A673 (cell line): ENCODE data around the gene ZBTB16. TPM values are rescaled to one million over a fixed set of nuclear protein-coding genes. Genes with fewer than 3 reads are reported as not detected.
"Not testable (repeated sequence)": the region's sequence is repeated elsewhere in the genome, so short reads cannot be mapped to it uniquely, and the experiment has no call there.

Source experiments
- BruUV-seq: library from RNA; stranded (reverse); fragments of 400-500 nt; replicated peaks from 2 replicates; lab custom pipeline; 2021; lab: Mats Ljungman, UMichigan
- CTCF ChIA-PET: fragments of 300-600 bp; sonication (Branson Sonifier 250); formaldehyde crosslinking; loops from one replicate; lab custom pipeline; 2022; ENCODE audit warnings: antibody characterized with exemption; lab: Charles Lee
- POLR2A ChIA-PET: fragments of 300-600 bp; sonication (Branson Sonifier 250); formaldehyde crosslinking; loops from one replicate; lab custom pipeline; 2022; ENCODE audit warnings: antibody characterized with exemption; ENCODE audit not compliant: low non-redundant PET; lab: Charles Lee
- DNase-seq: peaks from one replicate; pipeline ENCODE4 v3.0.0-alpha.2; 2015; ENCODE audit warnings: low spot score
- H3K27ac ChIP-seq: fragments of 200-600 bp; sonication (generic); 2 replicates; pipeline ENCODE4 v1.5.1; 2016; ENCODE audit warnings: mixed run types, low read depth, mild to moderate bottlenecking, mixed read lengths, antibody characterized with exemption, low read length; ENCODE audit not compliant: poor library complexity, severe bottlenecking
- H3K27me3 ChIP-seq: fragments of 200-600 bp; sonication (generic); replicated peaks from 2 replicates; pipeline ENCODE4 v1.6.1; 2017; ENCODE audit warnings: mixed run types, low read depth, mild to moderate bottlenecking, mixed read lengths, antibody characterized with exemption, low read length; ENCODE audit not compliant: insufficient read depth, poor library complexity
- H3K36me3 ChIP-seq: fragments of 200-600 bp; sonication (generic); 2 replicates; pipeline ENCODE4 v1.6.1; 2016; ENCODE audit warnings: mixed run types, mild to moderate bottlenecking, mixed read lengths, antibody characterized with exemption, low read length; ENCODE audit not compliant: insufficient read depth, poor library complexity, severe bottlenecking
- H3K4me1 ChIP-seq: fragments of 200-600 bp; sonication (generic); 2 replicates; pipeline ENCODE4 v1.6.1; 2017; ENCODE audit warnings: mixed run types, mild to moderate bottlenecking, mixed read lengths, antibody characterized with exemption, low read length; ENCODE audit not compliant: insufficient read depth, poor library complexity, severe bottlenecking
- H3K4me3 ChIP-seq: fragments of 200-600 bp; sonication (generic); 2 replicates; pipeline ENCODE4 v1.5.1; 2016; ENCODE audit warnings: low read depth, mixed run types, mild to moderate bottlenecking, mixed read lengths, low read length; ENCODE audit not compliant: poor library complexity, severe bottlenecking
- H3K9me3 ChIP-seq: fragments of 200-600 bp; sonication (generic); 2 replicates; pipeline ENCODE4 v1.6.1; 2016; ENCODE audit warnings: mixed run types, low read depth, mild to moderate bottlenecking, mixed read lengths, antibody characterized with exemption, low read length; ENCODE audit not compliant: poor library complexity, severe bottlenecking
- EZH2 ChIP-seq: fragments of 200-600 bp; sonication (generic); IDR thresholded peaks from 2 replicates; pipeline ENCODE4 v1.6.1; 2017; ENCODE audit warnings: borderline replicate concordance, low read depth, mild to moderate bottlenecking, mixed read lengths, antibody characterized with exemption, low read length; ENCODE audit not compliant: poor library complexity, severe bottlenecking
- intact Hi-C: fragments of 100-400 bp; cut with micrococcal nuclease; formaldehyde crosslinking; loops from one replicate; pipeline ENCODE4 v1.10.0; 2022; ENCODE audit not compliant: unreplicated experiment
- total RNA-seq: library from RNA; stranded (reverse); gene quantifications from 2 replicates; pipeline ENCODE4 v1.2.3, GENCODE V29; 2021
- TF ChIP-seq, protein P1 (sequence below): fragments of 300-800, 200-600 bp; sonication (generic); conservative IDR thresholded peaks from 2 replicates; pipeline ENCODE4 v1.5.1; 2017; ENCODE audit warnings: low read depth, mild to moderate bottlenecking, antibody characterized with exemption, low read length, moderate library complexity, mixed read lengths

Gene ZBTB16
- total RNA-seq, 1 experiment from 2014 or later: 12.0 TPM

DNA sequence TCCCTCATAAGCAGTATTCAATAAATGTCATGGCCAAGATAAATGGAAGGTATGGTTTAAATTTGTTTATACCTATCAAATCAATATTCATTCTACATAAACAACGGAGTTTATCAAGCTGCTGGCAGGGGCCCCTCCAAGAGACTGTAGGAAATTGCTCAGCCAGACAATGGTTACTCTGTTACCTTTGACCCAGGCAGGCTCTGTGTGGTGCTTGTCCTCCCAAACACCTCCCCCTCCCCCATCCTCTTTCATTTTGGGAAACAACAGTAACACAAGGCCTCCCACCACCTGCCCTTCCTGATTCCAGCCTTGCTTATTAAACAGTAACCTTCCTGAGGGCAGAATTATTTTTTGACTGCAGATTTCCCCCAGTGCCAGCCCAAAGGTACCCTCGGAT lies 10.5 kb upstream of the ZBTB16 start:
- Histone ChIP-seq H3K36me3 (no peaks in the 10 kb centered on the region), H3K4me1 (no peaks in the 10 kb centered on the region), H3K27ac (no peak overlapping the region), H3K9me3 (no peaks in the 10 kb centered on the region), H3K4me3 (no peak overlapping the region), H3K27me3 (no peaks in the 10 kb centered on the region)
- BruUV-seq: no TSS peak
- CTCF ChIA-PET: no interaction called here
- TF ChIP-seq, protein P1, sequence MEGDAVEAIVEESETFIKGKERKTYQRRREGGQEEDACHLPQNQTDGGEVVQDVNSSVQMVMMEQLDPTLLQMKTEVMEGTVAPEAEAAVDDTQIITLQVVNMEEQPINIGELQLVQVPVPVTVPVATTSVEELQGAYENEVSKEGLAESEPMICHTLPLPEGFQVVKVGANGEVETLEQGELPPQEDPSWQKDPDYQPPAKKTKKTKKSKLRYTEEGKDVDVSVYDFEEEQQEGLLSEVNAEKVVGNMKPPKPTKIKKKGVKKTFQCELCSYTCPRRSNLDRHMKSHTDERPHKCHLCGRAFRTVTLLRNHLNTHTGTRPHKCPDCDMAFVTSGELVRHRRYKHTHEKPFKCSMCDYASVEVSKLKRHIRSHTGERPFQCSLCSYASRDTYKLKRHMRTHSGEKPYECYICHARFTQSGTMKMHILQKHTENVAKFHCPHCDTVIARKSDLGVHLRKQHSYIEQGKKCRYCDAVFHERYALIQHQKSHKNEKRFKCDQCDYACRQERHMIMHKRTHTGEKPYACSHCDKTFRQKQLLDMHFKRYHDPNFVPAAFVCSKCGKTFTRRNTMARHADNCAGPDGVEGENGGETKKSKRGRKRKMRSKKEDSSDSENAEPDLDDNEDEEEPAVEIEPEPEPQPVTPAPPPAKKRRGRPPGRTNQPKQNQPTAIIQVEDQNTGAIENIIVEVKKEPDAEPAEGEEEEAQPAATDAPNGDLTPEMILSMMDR: no peak
- no peak for TF ChIP-seq EZH2
- no peak for DNase-seq
- POLR2A ChIA-PET: no interaction called here
- intact Hi-C loops: no loop called here

DNA sequence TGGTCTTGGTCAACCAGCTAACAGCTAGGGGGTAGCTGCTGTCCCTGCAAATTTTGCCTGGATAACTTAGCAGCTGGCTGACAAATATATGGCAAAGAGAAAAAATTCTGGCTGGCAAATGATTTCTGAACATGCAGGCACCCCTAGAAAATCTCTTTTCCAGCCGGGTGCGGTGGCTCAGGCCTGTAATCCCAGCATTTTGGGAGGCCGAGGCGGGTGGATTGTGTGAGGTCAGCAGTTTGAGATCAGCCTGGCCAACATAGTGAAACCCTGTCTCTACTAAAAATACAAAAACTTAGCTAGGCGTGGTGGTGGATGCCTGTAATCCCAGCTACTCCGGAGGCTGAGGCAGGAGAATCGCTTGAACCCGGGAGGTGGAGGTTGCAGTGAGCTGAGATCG lies 9.7 kb upstream of the ZBTB16 start:
- H3K9me3 ChIP-seq, H3K4me3 ChIP-seq, H3K27me3 ChIP-seq, H3K27ac ChIP-seq, H3K36me3 ChIP-seq, BruUV-seq, H3K4me1 ChIP-seq, intact Hi-C loops, DNase-seq, CTCF ChIA-PET, POLR2A ChIA-PET: not testable (repeated sequence)

DNA sequence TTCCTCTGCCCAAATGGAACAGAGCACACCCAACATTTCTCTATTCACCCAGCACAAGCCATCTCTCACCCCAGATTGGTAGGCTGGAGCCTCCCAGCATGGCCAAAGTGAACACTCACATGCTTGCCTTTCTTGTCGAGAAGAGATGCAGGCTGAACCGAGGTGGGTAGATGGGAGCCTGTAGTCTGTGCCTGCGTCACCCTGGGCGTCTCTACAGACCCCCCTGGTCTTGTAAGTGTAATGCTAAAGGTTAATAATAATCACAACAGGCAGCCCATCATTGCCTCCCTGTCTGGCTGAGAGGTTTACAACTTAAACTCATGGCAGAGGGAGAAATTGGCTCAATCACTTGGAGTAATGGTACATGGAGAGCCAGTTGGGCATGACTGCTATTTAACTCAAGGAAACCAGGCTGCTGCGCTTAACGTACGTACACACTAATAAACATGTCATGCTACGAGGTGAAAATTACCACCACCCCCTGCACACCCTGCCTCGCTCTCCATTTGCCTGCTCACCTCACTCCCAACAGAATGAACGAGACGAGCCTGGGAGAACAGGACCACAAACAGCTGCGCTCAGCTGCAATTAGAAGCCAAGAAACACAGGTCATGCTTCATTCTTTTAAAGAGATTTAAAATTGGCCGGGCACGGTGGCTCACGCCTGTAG lies 9.1 kb upstream of the ZBTB16 start:
- CTCF ChIA-PET: no interaction called here
- intact Hi-C loops: no loop called here
- TF ChIP-seq, protein P1: no peak
- TF ChIP-seq EZH2: no peak

DNA sequence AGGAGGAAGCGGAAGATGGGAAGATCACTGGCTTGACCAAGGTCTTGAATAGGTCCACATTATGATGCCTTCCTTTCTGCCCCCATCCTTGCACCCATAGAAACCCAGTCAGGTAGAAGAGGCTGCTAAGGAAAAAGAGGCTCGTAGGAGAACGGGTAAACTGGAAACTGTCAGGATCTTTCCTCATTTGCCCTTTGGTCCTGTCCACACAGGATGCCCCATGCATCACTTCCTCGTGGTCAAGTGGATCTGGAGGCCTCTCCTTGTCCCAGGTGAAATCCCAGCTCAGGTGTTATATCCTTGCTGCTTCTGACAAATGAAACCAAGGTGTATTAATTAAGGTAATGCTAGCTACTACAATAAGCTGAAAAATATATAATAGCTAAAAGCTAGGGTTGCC lies 8.0 kb upstream of the ZBTB16 start:
- no peaks in the 10 kb centered on the region for H3K9me3 ChIP-seq
- no TSS peak for BruUV-seq
- no peaks in the 10 kb centered on the region for H3K4me1 ChIP-seq
- H3K4me3 ChIP-seq: no peak overlapping the region
- intact Hi-C loops: no loop called here
- CTCF ChIA-PET: interaction anchor here (0.7 kb wide), 1 partner anchor 111 kb away, joined by 3 read pairs; no protein-coding TSS in a partner anchor
- TF ChIP-seq, protein P1: no peak
- TF ChIP-seq EZH2: no peak
- POLR2A ChIA-PET: no interaction called here
- DNase-seq: no peak
- H3K36me3 ChIP-seq: no peaks in the 10 kb centered on the region
- H3K27ac ChIP-seq: no peak overlapping the region
- peaks cover 4% of the 10 kb centered on the region for H3K27me3 ChIP-seq

More for the DNA sequence above, 9.1 kb upstream of the ZBTB16 start:
- DNase-seq: no peak
- Histone ChIP-seq H3K4me3 (no peak overlapping the region), H3K9me3 (no peaks in the 10 kb centered on the region), H3K27me3 (no peaks in the 10 kb centered on the region), H3K4me1 (no peaks in the 10 kb centered on the region), H3K36me3 (no peaks in the 10 kb centered on the region), H3K27ac (no peak overlapping the region)
- POLR2A ChIA-PET: no interaction called here
- BruUV-seq: no TSS peak
